CD14-positive monocyte (primary cell): ENCODE results near the gene NEMP1. TPM values are rescaled to one million over a fixed set of nuclear protein-coding genes. Genes with fewer than 3 reads are reported as not detected.
A peak's percentile ranks its signal among the peaks of the same experiment; 100 is the strongest.

Experiments used
- DNase-seq, 3 donors: peaks; one replicate each; pipeline ENCODE4 v3.0.0-alpha.2; 2011 to 2022
- H2AFZ ChIP-seq: 2 replicates; pipeline ENCODE4 v1.6.0; 2012; ENCODE audit warnings: mild to moderate bottlenecking, low read depth, low read length, inconsistent platforms; ENCODE audit not compliant: insufficient read depth, poor library complexity, severe bottlenecking
- H3K27ac ChIP-seq, 2 donors: 1 replicate in 1 of 2; 2 replicates in 1 of 2; pipeline ENCODE4 v1.5.1; 2012 to 2013; ENCODE audit warnings: low read length in 2 of 2, control low read depth in 1 of 2, inconsistent platforms in 1 of 2, low read depth in 1 of 2, mild to moderate bottlenecking in 1 of 2
- H3K27me3 ChIP-seq, 2 donors: one replicate each; pipeline versions ENCODE4 v1.6.0 to v1.6.1; 2011 to 2013; ENCODE audit warnings: low read length in 2 of 2; ENCODE audit not compliant: control insufficient read depth in 2 of 2, insufficient read depth in 2 of 2
- H3K36me3 ChIP-seq, 2 donors: replicated peaks in 1 of 2; 1 replicate in 1 of 2; 2 replicates in 1 of 2; pipeline versions ENCODE4 v1.5.1 to v1.6.1; 2012 to 2013; ENCODE audit warnings: low read length in 2 of 2, control low read depth in 1 of 2, inconsistent platforms in 1 of 2, mild to moderate bottlenecking in 1 of 2; ENCODE audit not compliant: insufficient read depth in 2 of 2, control insufficient read depth in 1 of 2
- H3K4me1 ChIP-seq, 2 donors: 1 replicate in 1 of 2; 2 replicates in 1 of 2; pipeline versions ENCODE4 v1.5.1 to v1.6.1; 2012 to 2013; ENCODE audit warnings: low read length in 2 of 2, control low read depth in 1 of 2, inconsistent platforms in 1 of 2, mild to moderate bottlenecking in 1 of 2, moderate library complexity in 1 of 2; ENCODE audit not compliant: insufficient read depth in 2 of 2, control insufficient read depth in 1 of 2
- H3K4me2 ChIP-seq: replicated peaks from 2 replicates; pipeline ENCODE3; 2012; ENCODE audit warnings: low read length, moderate library complexity, mild to moderate bottlenecking; ENCODE audit not compliant: poor library complexity, severe bottlenecking; ENCODE audit errors: extremely low read depth
- H3K4me3 ChIP-seq, 3 experiments: fragments of 200-600 bp in 1 of 3; sonication (generic) in 1 of 3; replicated peaks in 1 of 3; 1 replicate in 2 of 3; 2 replicates in 1 of 3; pipeline ENCODE4 v1.5.1; 2011 to 2013; ENCODE audit warnings: low read length in 3 of 3, mild to moderate bottlenecking in 3 of 3, control low read depth in 2 of 3, low read depth in 2 of 3, inconsistent platforms in 1 of 3, moderate library complexity in 1 of 3
- H3K79me2 ChIP-seq: 2 replicates; pipeline ENCODE4 v1.6.0; 2012; ENCODE audit warnings: mild to moderate bottlenecking, control low read depth, inconsistent platforms, low read length, moderate library complexity; ENCODE audit not compliant: insufficient read depth
- H3K9ac ChIP-seq: 2 replicates; pipeline ENCODE4 v1.6.0; 2017; ENCODE audit warnings: low read length, mild to moderate bottlenecking; ENCODE audit not compliant: insufficient read depth, poor library complexity, severe bottlenecking
- H3K9me3 ChIP-seq, 2 donors: replicated peaks in 1 of 2; 1 replicate in 1 of 2; 2 replicates in 1 of 2; pipeline versions ENCODE4 v1.5.1 to v1.6.1; 2012 to 2013; ENCODE audit warnings: low read length in 2 of 2, control low read depth in 1 of 2; ENCODE audit not compliant: control insufficient read depth in 1 of 2, insufficient read depth in 1 of 2
- H4K20me1 ChIP-seq: 2 replicates; pipeline ENCODE4 v1.6.0; 2012; ENCODE audit warnings: mild to moderate bottlenecking, low read length, control low read depth, moderate library complexity; ENCODE audit not compliant: insufficient read depth
- H3K27ac Mint-ChIP-seq, 7 donors: one replicate each; pipeline ENCODE4 v1.8.0; 2020; ENCODE audit warnings: mild to moderate bottlenecking in 7 of 7, mixed read lengths in 7 of 7, moderate library complexity in 6 of 7, inconsistent platforms in 2 of 7
- H3K27me3 Mint-ChIP-seq, 3 donors: one replicate each; pipeline ENCODE4 v1.8.0; 2021 to 2022; ENCODE audit warnings: low read depth in 3 of 3, mild to moderate bottlenecking in 3 of 3, mixed read lengths in 3 of 3, moderate library complexity in 3 of 3, inconsistent platforms in 1 of 3
- H3K36me3 Mint-ChIP-seq, 2 donors: one replicate each; pipeline ENCODE4 v1.8.0; 2020; ENCODE audit warnings: mixed read lengths in 2 of 2, inconsistent platforms in 1 of 2, mild to moderate bottlenecking in 1 of 2
- H3K4me1 Mint-ChIP-seq: one replicate; pipeline ENCODE4 v1.8.0; 2020; ENCODE audit warnings: mild to moderate bottlenecking, mixed read lengths
- H3K4me3 Mint-ChIP-seq, 2 donors: one replicate each; pipeline ENCODE4 v1.8.0; 2020; ENCODE audit warnings: mild to moderate bottlenecking in 2 of 2, mixed read lengths in 2 of 2, moderate library complexity in 1 of 2
- H3K9me3 Mint-ChIP-seq, 7 donors: one replicate each; pipeline ENCODE4 v1.8.0; 2020 to 2022; ENCODE audit warnings: mixed read lengths in 7 of 7, mild to moderate bottlenecking in 6 of 7, moderate library complexity in 6 of 7, inconsistent platforms in 2 of 7
- CTCF ChIP-seq: fragments of 200-600 bp; IDR thresholded peaks from one replicate; pipeline ENCODE4 v1.8.0; 2022; ENCODE audit warnings: antibody characterized with exemption, mild to moderate bottlenecking
- WGBS: methylation state at CpG from one replicate; pipeline ENCODE4 v1.1.5; 2013; ENCODE audit warnings: missing lambda C conversion rate; ENCODE audit not compliant: insufficient coverage; 5-methylcytosine and 5-hydroxymethylcytosine counted together
- intact Hi-C, 2 donors: fragments of 100-400 bp; cut with micrococcal nuclease; formaldehyde crosslinking; loops; one replicate each; pipeline versions ENCODE4 v1.15.0 to v1.15.1; 2023
- polyA plus RNA-seq, 3 donors: library from polyadenylated mRNA; depleted of rRNA in 1 of 3; unstranded in 2 of 3; stranded (reverse) in 1 of 3; fragments of 300-500 nt in 2 of 3; fragments of >200 nt in 1 of 3; fragmentation: Illumina TruSeq in 2 of 3; gene quantifications; 1 replicate in 2 of 3; 2 replicates in 1 of 3; pipeline ENCODE4 v1.2.3, GENCODE V29; 2012 to 2021

Gene NEMP1
- polyA plus RNA-seq, 3 donors: 1.9 to 4.6 (median 2.2) TPM

- Histone ChIP-seq H4K20me1 (no peaks in the 10 kb centered on the region), H3K4me3 (no peak within 1 kb of the TSS), H3K27me3 (peaks cover 2 to 6% of the 10 kb centered on the region in 2 donors), H3K9ac (no peak within 1 kb of the TSS), H3K4me1 (peaks cover 9 to 12% of the 10 kb centered on the region in 2 donors), H3K36me3 (no peaks in the 10 kb centered on the region), H2AFZ (no peak within 1 kb of the TSS), H3K27ac (no peak within 1 kb of the TSS), H3K9me3 (no peaks in the 10 kb centered on the region), H3K79me2 (no peaks in the 10 kb centered on the region), H3K4me2 (no peak within 1 kb of the TSS)
- Mint-ChIP-seq H3K27me3 (peaks cover 6 to 18% (median 10%) of the 10 kb centered on the region in 3 donors), H3K4me1 (peaks cover 9% of the 10 kb centered on the region), H3K9me3 (no peaks in the 10 kb centered on the region), H3K4me3 (peak within 1 kb of the TSS in 1 of 2 donors; percentile 43), H3K27ac (no peak within 1 kb of the TSS), H3K36me3 (no peaks in the 10 kb centered on the region)
- WGBS: 100% methylated on average over 1 of the region's 6 CpGs
- DNase-seq: no peak
- TF ChIP-seq CTCF: no peak
- intact Hi-C loops: no loop called here
Measured at GRCh38 chr12:57016348-57016747, 62.2 kb downstream of the NEMP1 start, which contains the start of gene TAC3. Gene TAC3 (minus strand): TSS chr12:57016529. CDS start chr12:57015797, 732 bp downstream.

- WGBS: 100% methylated on average over 2 of the region's 7 CpGs
- Mint-ChIP-seq H3K9me3 (no peaks in the 10 kb centered on the region), H3K27ac (no peak overlapping the region), H3K4me3 (no peak overlapping the region), H3K36me3 (no peaks in the 10 kb centered on the region), H3K27me3 (peaks cover 6 to 18% (median 10%) of the 10 kb centered on the region in 3 donors), H3K4me1 (peaks cover 4% of the 10 kb centered on the region)
- Histone ChIP-seq H3K27ac (no peak overlapping the region), H4K20me1 (no peaks in the 10 kb centered on the region), H3K4me3 (no peak overlapping the region), H3K79me2 (no peaks in the 10 kb centered on the region), H3K4me1 (no peaks in the 10 kb centered on the region), H3K36me3 (no peaks in the 10 kb centered on the region), H3K9ac (no peak overlapping the region), H3K27me3 (peaks cover 2 to 6% of the 10 kb centered on the region in 2 donors), H3K9me3 (no peaks in the 10 kb centered on the region), H2AFZ (no peak overlapping the region), H3K4me2 (no peak overlapping the region)
- intact Hi-C loops: no loop called here
- no peak for TF ChIP-seq CTCF
- DNase-seq: no peak
Measured at GRCh38 chr12:57012600-57013465, 65.8 kb downstream of the NEMP1 start.
